GM12892 (cell line): ENCODE measurements around the gene ATE1.
"Not testable (repeated sequence)": the region's sequence is repeated elsewhere in the genome, so short reads cannot be mapped to it uniquely, and the experiment has no call there.

Experiments used
- DNase-seq: peaks from one replicate; pipeline ENCODE4 v3.0.0; 2011; ENCODE audit not compliant: insufficient read length
- FAIRE-seq: peaks from 2 replicates; lab custom pipeline; 2011; peaks lifted over from hg19 to GRCh38; lab: Jason Lieb, UNC
- POLR2A ChIP-seq: IDR thresholded peaks from 2 replicates; pipeline ENCODE4 v1.6.1; 2011; ENCODE audit warnings: low read depth, low read length, control low read depth
- POLR2AphosphoS5 ChIP-seq: IDR thresholded peaks from 2 replicates; pipeline ENCODE4 v1.6.1; 2011; ENCODE audit warnings: low read depth, low read length, control low read depth
- TAF1 ChIP-seq: IDR thresholded peaks from 2 replicates; pipeline ENCODE4 v1.6.1; 2011; ENCODE audit warnings: low read depth, mild to moderate bottlenecking, control low read depth, low read length, borderline replicate concordance

Gene ATE1

DNA sequence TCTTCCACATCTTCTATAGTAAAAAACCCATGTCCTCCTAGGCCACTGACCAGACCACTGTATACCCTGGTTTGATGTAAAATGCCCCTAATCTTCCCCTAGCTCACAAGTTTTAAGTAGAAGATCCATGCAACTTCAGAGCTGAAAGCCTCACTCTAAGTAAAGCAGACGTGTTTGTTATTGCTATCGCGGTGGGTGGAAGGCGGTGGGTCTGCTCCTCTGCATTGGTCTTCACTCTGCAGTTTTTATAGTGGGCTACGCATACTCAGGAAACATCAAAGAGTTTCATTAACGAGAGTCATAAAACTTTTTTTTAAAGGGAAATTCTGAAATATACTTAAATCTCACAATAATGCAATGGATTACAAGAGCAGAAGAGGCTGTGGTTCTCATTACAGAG, 91.7 kb downstream of the ATE1 start:
- no peak for TF ChIP-seq POLR2A
- no peak for TF ChIP-seq TAF1
- no peak for TF ChIP-seq POLR2AphosphoS5
- no peak for FAIRE-seq
- DNase-seq, result no peak

DNA sequence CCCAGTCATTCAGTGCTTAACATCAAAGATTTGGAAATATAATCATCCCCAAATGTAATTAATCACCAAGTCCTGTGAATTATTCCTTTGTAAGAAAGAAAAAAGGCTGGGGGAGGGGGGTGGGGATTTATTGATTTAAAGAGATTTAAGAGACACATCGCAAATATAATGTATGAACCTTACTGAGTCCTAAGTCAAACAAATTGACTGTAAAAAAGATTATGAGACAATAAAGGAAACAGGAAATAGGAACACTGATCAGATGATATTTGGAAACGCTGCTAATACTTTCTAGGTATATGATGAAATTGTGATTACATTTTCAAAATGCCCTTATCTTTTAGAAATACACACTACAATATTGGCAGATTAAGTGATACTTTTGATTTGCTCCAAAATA, 92.5 kb downstream of the ATE1 start:
- FAIRE-seq (no peak), DNase-seq (no peak)
- TF ChIP-seq POLR2A (no peak), POLR2AphosphoS5 (no peak), TAF1 (no peak)

- DNase-seq, result no peak
- FAIRE-seq, result no peak
These were observed 93.1 kb downstream of the ATE1 start for GRCh38 chr10:121834757-121835156.

DNA sequence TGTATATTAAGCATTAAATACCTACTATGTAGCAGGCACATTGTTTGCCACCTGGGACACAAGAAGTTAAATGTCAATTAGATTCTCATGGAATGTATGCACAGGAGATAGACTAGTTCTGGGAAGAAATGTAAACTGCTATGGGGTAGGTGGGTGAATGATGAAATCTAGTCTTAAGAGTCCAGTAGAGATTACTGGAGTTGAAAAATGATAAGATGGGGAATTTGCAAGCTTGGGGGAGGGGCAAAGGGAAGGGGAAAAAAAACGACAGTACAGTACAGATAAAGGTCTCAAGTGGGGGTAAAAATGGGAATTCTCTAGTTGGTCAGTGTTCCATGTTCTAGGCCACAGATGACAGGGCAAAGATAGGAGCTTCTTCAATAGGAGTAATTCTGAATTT, 94.4 kb downstream of the ATE1 start:
- DNase-seq (no peak), FAIRE-seq (no peak)
- TF ChIP-seq TAF1 (no peak), POLR2A (no peak), POLR2AphosphoS5 (no peak)

More at GRCh38 chr10:121834757-121835156, 93.1 kb downstream of the ATE1 start:
- TF ChIP-seq TAF1, result no peak
- TF ChIP-seq POLR2A, result no peak
- no peak for TF ChIP-seq POLR2AphosphoS5

DNA sequence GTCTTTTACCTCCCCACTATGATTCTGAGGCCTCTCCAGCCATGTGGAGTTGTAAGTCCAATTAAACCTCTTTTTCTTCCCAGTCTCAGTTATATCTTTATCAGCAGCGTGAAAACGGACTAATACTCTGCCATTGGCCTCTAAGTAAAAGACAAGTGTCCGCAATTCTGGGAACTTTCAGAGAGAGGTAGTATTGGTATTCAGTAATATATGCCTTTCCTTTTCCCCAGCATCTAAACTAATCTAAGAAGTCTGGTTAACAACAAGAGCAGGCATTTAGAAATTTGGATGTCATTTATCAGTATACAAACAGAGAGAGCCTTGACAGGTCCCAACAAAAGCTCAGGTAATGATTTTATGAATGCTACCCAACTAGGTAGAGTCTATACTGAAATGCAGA, 95.2 kb downstream of the ATE1 start:
- FAIRE-seq (no peak), DNase-seq (no peak)
- no peak for TF ChIP-seq POLR2AphosphoS5

DNA sequence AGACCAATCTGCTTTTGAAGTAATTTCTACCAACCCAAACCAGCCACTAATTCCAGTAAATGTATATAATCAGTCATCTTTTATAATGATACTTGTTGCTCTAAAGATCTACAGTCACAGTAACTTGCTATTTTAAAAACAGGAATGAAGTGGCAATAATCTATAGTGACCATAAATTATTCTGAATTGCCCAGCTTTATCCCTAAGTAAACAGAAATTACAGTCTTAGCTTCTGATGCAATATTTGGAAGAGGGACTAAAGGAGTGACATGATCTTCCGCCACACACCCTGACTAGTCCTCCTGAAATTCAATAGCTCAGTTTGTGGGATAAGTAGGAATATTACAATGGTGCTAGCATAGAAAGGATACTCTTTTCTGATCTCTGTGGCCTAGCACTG, 96.1 kb downstream of the ATE1 start:
- FAIRE-seq, result no peak
- no peak for DNase-seq
- no peak for TF ChIP-seq POLR2AphosphoS5
- TF ChIP-seq POLR2A, result no peak
- no peak for TF ChIP-seq TAF1

GRCh38 chr10:121831237-121831636, 96.6 kb downstream of the ATE1 start:
- FAIRE-seq (no peak), DNase-seq (no peak)
- TF ChIP-seq TAF1 (no peak), POLR2AphosphoS5 (no peak), POLR2A (no peak)

- no peak for FAIRE-seq
These were observed 97.7 kb downstream of the ATE1 start for GRCh38 chr10:121830101-121830500.

GRCh38 chr10:121828045-121828444, 99.8 kb downstream of the ATE1 start:
- FAIRE-seq (no peak), DNase-seq (no peak)
- TF ChIP-seq POLR2AphosphoS5, result no peak
- no peak for TF ChIP-seq POLR2A
- TF ChIP-seq TAF1, result no peak

More at GRCh38 chr10:121830101-121830500, 97.7 kb downstream of the ATE1 start:
- no peak for DNase-seq
- TF ChIP-seq POLR2AphosphoS5 (no peak), POLR2A (no peak), TAF1 (no peak)

- not testable (repeated sequence) for FAIRE-seq, DNase-seq
These were observed 101.1 kb downstream of the ATE1 start for GRCh38 chr10:121826773-121827172.

DNA sequence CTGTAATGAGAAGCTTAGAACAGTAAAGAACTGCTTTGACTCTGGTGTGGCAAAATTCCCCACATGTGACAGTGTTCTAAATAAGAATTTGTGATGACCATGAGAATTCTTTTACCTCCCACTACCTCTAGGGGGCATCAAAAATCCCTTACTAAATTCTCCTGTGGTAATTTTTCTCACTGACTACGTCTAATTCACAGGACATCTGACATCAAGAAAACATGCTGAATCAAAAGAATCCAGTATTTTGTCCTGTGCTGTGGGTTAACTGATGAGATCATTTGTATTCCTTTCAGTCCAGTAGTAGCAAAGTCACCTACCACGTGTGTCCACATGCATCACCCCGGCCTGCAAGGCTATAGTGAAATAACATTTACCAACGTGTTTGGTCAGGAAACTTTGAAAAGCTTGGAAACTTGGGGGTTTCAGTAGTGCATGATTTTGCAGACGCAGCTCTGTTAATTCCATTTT, 103.8 kb downstream of the ATE1 start:
- no peak for FAIRE-seq
- no peak for TF ChIP-seq TAF1
- TF ChIP-seq POLR2AphosphoS5, result no peak
- no peak for TF ChIP-seq POLR2A
- DNase-seq, result no peak

- TF ChIP-seq POLR2AphosphoS5 (no peak), TAF1 (no peak), POLR2A (no peak)
- DNase-seq (no peak), FAIRE-seq (no peak)
These were observed 105.1 kb downstream of the ATE1 start for GRCh38 chr10:121822724-121823123.

DNA sequence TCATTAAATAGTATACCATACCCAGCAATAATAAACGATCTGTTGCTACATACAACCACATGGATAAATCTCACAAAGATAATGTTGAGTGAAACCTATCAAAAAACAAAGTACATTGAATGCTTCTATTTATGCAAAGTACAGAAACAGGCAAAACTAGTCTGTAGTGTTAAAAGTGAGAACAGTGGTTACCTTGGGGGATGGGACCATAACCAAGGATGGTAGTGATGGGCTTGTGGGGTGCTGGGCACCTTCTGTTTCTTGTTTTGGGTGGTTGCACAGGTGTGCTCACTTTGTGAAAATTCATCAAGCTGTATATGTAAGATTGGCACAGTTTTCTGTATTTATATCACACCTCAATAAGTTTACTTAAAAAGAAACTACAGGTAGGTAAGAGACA, 105.7 kb downstream of the ATE1 start:
- TF ChIP-seq POLR2A, result no peak
- no peak for FAIRE-seq
- no peak for DNase-seq

DNA sequence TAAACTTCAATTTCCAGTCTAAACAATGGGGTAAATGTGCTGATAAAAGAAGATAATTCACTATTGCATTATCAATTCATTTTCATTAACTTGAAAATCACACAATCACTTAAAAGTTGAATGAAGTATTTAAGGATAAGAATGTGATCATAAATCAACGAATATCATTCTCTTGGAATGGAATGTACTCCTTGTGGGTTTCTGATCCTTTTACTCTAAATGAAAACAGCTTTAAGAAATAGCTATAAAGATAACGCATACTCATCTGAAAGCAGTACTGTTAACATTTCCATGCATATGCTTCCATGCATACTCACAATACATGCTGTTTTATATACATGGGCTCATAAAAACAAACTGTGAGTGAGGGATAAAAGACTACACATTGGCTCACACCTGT, 108.8 kb downstream of the ATE1 start:
- TF ChIP-seq TAF1, result no peak
- no peak for TF ChIP-seq POLR2A
- TF ChIP-seq POLR2AphosphoS5, result no peak
- FAIRE-seq (no peak), DNase-seq (no peak)

- TF ChIP-seq POLR2AphosphoS5 (no peak), TAF1 (no peak), POLR2A (no peak)
- FAIRE-seq (no peak), DNase-seq (no peak)
These were observed 109.2 kb downstream of the ATE1 start for GRCh38 chr10:121818599-121818998.
